Measurements from ENCODE around the gene AHCYL2.

GRCh38 chr7:129394982-129395914 is 170.4 kb downstream of the AHCYL2 start:
- no peak for TF ChIP-seq CTCF (IDR thresholded peaks at IDR 0.05; ENCODE audit: insufficient read depth, low read length)
- TF ChIP-seq POLR2AphosphoS5 (IDR thresholded peaks at IDR 0.05; ENCODE audit: low read depth) = no peak
- TF ChIP-seq REST (IDR thresholded peaks at IDR 0.05; ENCODE audit: insufficient replicate concordance, low read depth) = no peak
